Measurements from ENCODE around the gene ZNF341.

- TF ChIP-seq CTCF (IDR thresholded peaks at IDR 0.05): no peak
- TF ChIP-seq EP300 (IDR thresholded peaks at IDR 0.05): no peak
- no peak for TF ChIP-seq POLR2A (IDR thresholded peaks at IDR 0.05)
- TF ChIP-seq POLR2AphosphoS5 (IDR thresholded peaks at IDR 0.05): no peak
These were observed 40.6 kb downstream of the ZNF341 start for GRCh38 chr20:33772439-33772838.
